HG02610 (cell line): Measurements from ENCODE around the gene SAMD11.

ENCODE experiments used
- ATAC-seq: cut with Tn5 transposase; IDR thresholded peaks from one replicate; pipeline ENCODE4 v1.9.1; 2021; ENCODE audit warnings: mild to moderate bottlenecking, moderate library complexity; ENCODE audit not compliant: unreplicated experiment

The SAMD11 gene

GRCh38 chr1:917076-917459, 6.7 kb upstream of the SAMD11 start:
- ATAC-seq = no peak

- ATAC-seq = no peak
These were observed 6.1 kb upstream of the SAMD11 start for GRCh38 chr1:917466-918091.

GRCh38 chr1:918353-918752, 5.4 kb upstream of the SAMD11 start:
- ATAC-seq = no peak

GRCh38 chr1:918843-919242, 4.9 kb upstream of the SAMD11 start:
- no peak for ATAC-seq

GRCh38 chr1:919271-919872, 4.4 kb upstream of the SAMD11 start:
- no peak for ATAC-seq

- ATAC-seq = no peak
These were observed 3.7 kb upstream of the SAMD11 start for GRCh38 chr1:920010-920409.

GRCh38 chr1:920521-920920, 3.2 kb upstream of the SAMD11 start:
- ATAC-seq = no peak

- ATAC-seq = no peak
These were observed 2.5 kb upstream of the SAMD11 start for GRCh38 chr1:921011-921837.

GRCh38 chr1:923991-924655, 400 bp downstream of the SAMD11 start:
- ATAC-seq = no peak

GRCh38 chr1:924656-925560, 1.2 kb downstream of the SAMD11 start:
- no peak for ATAC-seq

- no peak for ATAC-seq
These were observed 2.1 kb downstream of the SAMD11 start for GRCh38 chr1:925561-926421.

- no peak for ATAC-seq
These were observed 3.5 kb downstream of the SAMD11 start for GRCh38 chr1:927234-927633.

- no peak for ATAC-seq
These were observed 4.0 kb downstream of the SAMD11 start for GRCh38 chr1:927748-928147.

GRCh38 chr1:928825-929661, 5.3 kb downstream of the SAMD11 start:
- ATAC-seq = no peak

GRCh38 chr1:929712-930632, 6.2 kb downstream of the SAMD11 start:
- ATAC-seq = no peak

- no peak for ATAC-seq
These were observed 7.0 kb downstream of the SAMD11 start for GRCh38 chr1:930633-931138.

- ATAC-seq = no peak
These were observed 7.9 kb downstream of the SAMD11 start for GRCh38 chr1:931380-932172.
